ENCODE results near the gene KIAA0319L.
"Not testable (repeated sequence)": the region's sequence is repeated elsewhere in the genome, so short reads cannot be mapped to it uniquely, and the experiment has no call there.

Gene KIAA0319L

GRCh38 chr1:35557118-35557610 lies at the start of gene KIAA0319L:
KIAA0319L (minus strand) TSS chr1:35557403; CDS start chr1:35554491, 2,912 bp downstream.
- DNase-seq: no peak

- DNase-seq: no peak
Measured at GRCh38 chr1:35605867-35606182, 48.6 kb upstream of the KIAA0319L start.

- DNase-seq: no peak
Measured at GRCh38 chr1:35605071-35605866, 48.1 kb upstream of the KIAA0319L start.

- no peak for DNase-seq
Measured at GRCh38 chr1:35603941-35604340, 46.7 kb upstream of the KIAA0319L start.

- DNase-seq: no peak
Measured at GRCh38 chr1:35603468-35603867, 46.3 kb upstream of the KIAA0319L start.

GRCh38 chr1:35600593-35600992 lies 43.4 kb upstream of the KIAA0319L start:
- no peak for DNase-seq

GRCh38 chr1:35599411-35599810 lies 42.2 kb upstream of the KIAA0319L start:
- no peak for DNase-seq

- no peak for DNase-seq
Measured at GRCh38 chr1:35598895-35599294, 41.7 kb upstream of the KIAA0319L start.

GRCh38 chr1:35597870-35598269 lies 40.7 kb upstream of the KIAA0319L start:
- DNase-seq: no peak

- DNase-seq: no peak
Measured at GRCh38 chr1:35595684-35596083, 38.5 kb upstream of the KIAA0319L start.

- DNase-seq: no peak
Measured at GRCh38 chr1:35594005-35594760, 37.0 kb upstream of the KIAA0319L start.

GRCh38 chr1:35592991-35593769 lies 36.0 kb upstream of the KIAA0319L start:
- DNase-seq: no peak

GRCh38 chr1:35591211-35591610 lies 34.0 kb upstream of the KIAA0319L start:
- no peak for DNase-seq

GRCh38 chr1:35590476-35591040 lies 33.4 kb upstream of the KIAA0319L start:
- no peak for DNase-seq

- DNase-seq: no peak
Measured at GRCh38 chr1:35589516-35590427, 32.6 kb upstream of the KIAA0319L start.

- DNase-seq: no peak
Measured at GRCh38 chr1:35588197-35588910, 31.2 kb upstream of the KIAA0319L start.

GRCh38 chr1:35587736-35588135 lies 30.5 kb upstream of the KIAA0319L start:
- no peak for DNase-seq

- DNase-seq: no peak
Measured at GRCh38 chr1:35586808-35587207, 29.6 kb upstream of the KIAA0319L start.

GRCh38 chr1:35585805-35586204 lies 28.6 kb upstream of the KIAA0319L start:
- DNase-seq: not testable (repeated sequence)

- no peak for DNase-seq
Measured at GRCh38 chr1:35585281-35585680, 28.1 kb upstream of the KIAA0319L start.

- not testable (repeated sequence) for DNase-seq
Measured at GRCh38 chr1:35581621-35582020, 24.4 kb upstream of the KIAA0319L start.
